ENCODE data around the gene AP1G1.
"Not testable (repeated sequence)": the region's sequence is repeated elsewhere in the genome, so short reads cannot be mapped to it uniquely, and the experiment has no call there.

AP1G1 gene

GRCh38 chr16:71807905-71808592 is 585 bp downstream of the AP1G1 start:
- no peak for DNase-seq (ENCODE audit: low spot score)

GRCh38 chr16:71803305-71803690 is 5.3 kb downstream of the AP1G1 start:
- no peak for DNase-seq (ENCODE audit: low spot score)

- no peak for DNase-seq (ENCODE audit: low spot score)
Observed at GRCh38 chr16:71796501-71797097, 12.0 kb downstream of the AP1G1 start.

- no peak for DNase-seq (ENCODE audit: low spot score)
Observed at GRCh38 chr16:71794943-71795342, 13.7 kb downstream of the AP1G1 start.

- no peak for DNase-seq (ENCODE audit: low spot score)
Observed at GRCh38 chr16:71794018-71794417, 14.6 kb downstream of the AP1G1 start.

- DNase-seq (ENCODE audit: low spot score), result no peak
Observed at GRCh38 chr16:71792176-71792575, 16.5 kb downstream of the AP1G1 start.

- DNase-seq (ENCODE audit: low spot score), result not testable (repeated sequence)
Observed at GRCh38 chr16:71790329-71790728, 18.3 kb downstream of the AP1G1 start.

- no peak for DNase-seq (ENCODE audit: low spot score)
Observed at GRCh38 chr16:71789136-71789535, 19.5 kb downstream of the AP1G1 start.

- DNase-seq (ENCODE audit: low spot score), result no peak
Observed at GRCh38 chr16:71788578-71788977, 20.1 kb downstream of the AP1G1 start.

GRCh38 chr16:71785143-71785542 is 23.5 kb downstream of the AP1G1 start:
- not testable (repeated sequence) for DNase-seq (ENCODE audit: low spot score)

- DNase-seq (ENCODE audit: low spot score), result no peak
Observed at GRCh38 chr16:71784093-71784492, 24.5 kb downstream of the AP1G1 start.

- DNase-seq (ENCODE audit: low spot score), result peak; percentile 11
Observed at GRCh38 chr16:71781741-71782140, 26.9 kb downstream of the AP1G1 start.

GRCh38 chr16:71780521-71781089 is 28.0 kb downstream of the AP1G1 start:
- no peak for DNase-seq (ENCODE audit: low spot score)

- DNase-seq (ENCODE audit: low spot score), result no peak
Observed at GRCh38 chr16:71778780-71779179, 29.9 kb downstream of the AP1G1 start.

GRCh38 chr16:71777329-71777728 is 31.3 kb downstream of the AP1G1 start:
- DNase-seq (ENCODE audit: low spot score), result no peak

- no peak for DNase-seq (ENCODE audit: low spot score)
Observed at GRCh38 chr16:71775949-71776348, 32.7 kb downstream of the AP1G1 start.

GRCh38 chr16:71771571-71771970 is 37.1 kb downstream of the AP1G1 start:
- DNase-seq (ENCODE audit: low spot score), result no peak

- DNase-seq (ENCODE audit: low spot score), result no peak
Observed at GRCh38 chr16:71769222-71769621, 39.4 kb downstream of the AP1G1 start.

- no peak for DNase-seq (ENCODE audit: low spot score)
Observed at GRCh38 chr16:71767060-71767900, 41.4 kb downstream of the AP1G1 start.

- DNase-seq (ENCODE audit: low spot score), result no peak
Observed at GRCh38 chr16:71762186-71762585, 46.4 kb downstream of the AP1G1 start.

- DNase-seq (ENCODE audit: low spot score), result no peak
Observed at GRCh38 chr16:71761097-71761496, 47.5 kb downstream of the AP1G1 start.

- DNase-seq (ENCODE audit: low spot score), result no peak
Observed at GRCh38 chr16:71758293-71758760, 50.3 kb downstream of the AP1G1 start.

GRCh38 chr16:71754652-71755051 is 54.0 kb downstream of the AP1G1 start:
- DNase-seq (ENCODE audit: low spot score), result no peak

Measured in iPS-NIHi11 (cell line).